CD4-positive, alpha-beta T cell treated with Interleukin-4 for 4 hours (primary cell): Measurements from ENCODE around the gene AGAP9.
"Not testable (repeated sequence)": the region's sequence is repeated elsewhere in the genome, so short reads cannot be mapped to it uniquely, and the experiment has no call there.

Experiments used
- DNase-seq: peaks from one replicate; pipeline ENCODE4 v3.0.0-alpha.2; 2020

Gene AGAP9

DNA sequence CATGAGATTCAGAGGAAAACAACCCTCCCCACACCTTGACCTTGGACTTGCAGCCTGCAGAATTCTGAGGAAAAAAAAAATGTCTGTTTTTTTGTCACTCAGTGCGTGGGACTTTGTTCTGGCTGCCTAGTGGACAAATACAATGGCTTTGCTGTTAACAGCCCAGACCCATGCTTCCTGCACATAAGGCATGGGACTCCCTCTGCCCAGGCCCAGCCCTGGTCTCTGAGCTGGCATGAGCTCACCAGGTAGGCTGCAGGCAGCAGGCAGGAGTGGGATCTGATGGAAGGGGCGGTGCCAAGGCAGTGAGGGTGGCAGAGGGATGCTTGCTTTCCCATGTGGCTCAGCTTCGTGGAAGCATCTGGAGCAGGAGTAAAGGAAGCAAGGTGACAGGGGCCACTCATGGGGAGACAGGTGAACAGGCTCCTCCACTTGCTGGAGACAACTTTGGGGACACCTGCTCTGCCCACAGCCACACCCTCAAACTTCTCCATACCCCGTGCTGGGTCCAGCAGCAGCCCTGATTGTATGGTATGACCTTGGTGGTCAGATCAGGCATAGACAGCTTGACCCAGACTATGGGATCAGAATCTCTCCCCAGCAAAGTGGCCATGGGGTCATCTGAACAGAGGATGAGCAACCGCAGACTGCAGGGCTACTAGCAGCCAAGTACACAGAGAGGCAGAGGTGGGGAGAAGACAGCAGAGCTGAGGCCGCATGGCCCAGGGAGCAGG, 66.5 kb downstream of the AGAP9 start:
- no peak for DNase-seq

GRCh38 chr10:47456079-47456785, 67.2 kb downstream of the AGAP9 start:
- DNase-seq = no peak

DNA sequence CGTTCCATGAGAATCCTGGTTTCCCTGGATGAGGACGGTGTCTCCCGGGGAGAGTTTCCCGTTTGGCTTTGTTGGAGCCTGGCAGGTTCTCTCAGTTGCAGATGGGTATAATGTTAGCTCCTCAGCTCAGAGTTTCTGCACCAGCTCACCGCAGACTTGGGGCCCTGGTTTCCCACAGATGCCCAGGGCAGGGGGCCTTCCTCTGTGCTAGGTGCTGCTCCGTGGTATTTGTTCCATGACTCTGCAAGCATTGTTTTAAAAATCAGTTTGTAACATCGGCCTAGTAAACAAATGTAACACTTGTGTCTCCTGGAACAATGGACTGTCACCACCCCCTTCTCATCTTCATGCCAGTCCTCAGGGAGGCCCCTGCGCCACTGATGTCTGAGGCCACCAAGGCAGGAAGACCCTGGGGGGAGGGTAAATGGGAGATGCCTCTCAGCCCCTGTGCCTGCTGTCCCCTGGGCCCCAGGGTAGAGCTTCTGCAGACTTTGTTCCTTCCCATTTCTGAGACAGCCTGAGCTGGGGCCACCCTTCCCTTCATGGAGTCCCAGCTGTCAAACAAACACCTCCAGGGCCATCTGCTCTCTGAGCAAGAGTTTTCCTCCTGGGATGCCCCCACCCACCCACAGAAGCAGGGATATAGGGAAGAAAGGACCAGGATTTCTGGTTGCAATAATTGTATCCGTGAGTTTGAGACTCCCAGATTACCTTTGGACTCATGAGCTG, 67.9 kb downstream of the AGAP9 start:
- DNase-seq = not testable (repeated sequence)

- no peak for DNase-seq
These were observed 68.7 kb downstream of the AGAP9 start for GRCh38 chr10:47454780-47455058.

- DNase-seq = no peak
These were observed 69.2 kb downstream of the AGAP9 start for GRCh38 chr10:47454008-47454779.

GRCh38 chr10:47453141-47454007, 70.1 kb downstream of the AGAP9 start:
- DNase-seq = no peak

DNA sequence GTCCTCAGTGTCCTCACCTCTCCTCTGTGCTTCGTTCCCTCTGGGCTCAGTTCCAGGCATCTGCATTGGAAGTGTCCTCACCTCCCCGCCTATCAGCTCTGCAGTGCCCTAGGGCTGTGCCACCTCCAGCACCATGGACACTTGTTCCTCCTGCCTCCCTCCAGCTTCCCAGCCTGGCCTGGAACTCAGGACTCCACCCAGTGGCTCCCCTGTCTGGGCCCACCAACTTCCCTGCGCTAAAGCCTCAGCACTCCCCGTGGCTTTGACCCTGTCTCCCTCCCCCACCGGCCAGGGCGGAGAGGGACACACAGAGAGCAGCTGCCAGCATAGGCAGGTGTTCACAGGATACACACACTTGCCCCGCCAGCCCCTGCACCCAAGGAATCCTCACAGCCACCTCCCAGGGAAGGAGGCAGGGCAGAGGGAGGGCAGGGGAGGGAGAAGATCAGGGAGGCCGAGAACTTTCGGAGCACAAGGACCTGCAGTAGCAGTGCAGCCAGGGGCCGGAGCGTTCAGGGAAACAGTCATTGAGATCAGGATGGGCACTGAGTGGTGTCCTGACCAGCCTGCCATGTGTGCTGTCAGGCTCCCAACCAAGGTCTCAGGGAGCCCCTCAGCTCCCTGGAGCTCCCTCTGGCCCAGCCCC, 70.8 kb downstream of the AGAP9 start:
- no peak for DNase-seq

DNA sequence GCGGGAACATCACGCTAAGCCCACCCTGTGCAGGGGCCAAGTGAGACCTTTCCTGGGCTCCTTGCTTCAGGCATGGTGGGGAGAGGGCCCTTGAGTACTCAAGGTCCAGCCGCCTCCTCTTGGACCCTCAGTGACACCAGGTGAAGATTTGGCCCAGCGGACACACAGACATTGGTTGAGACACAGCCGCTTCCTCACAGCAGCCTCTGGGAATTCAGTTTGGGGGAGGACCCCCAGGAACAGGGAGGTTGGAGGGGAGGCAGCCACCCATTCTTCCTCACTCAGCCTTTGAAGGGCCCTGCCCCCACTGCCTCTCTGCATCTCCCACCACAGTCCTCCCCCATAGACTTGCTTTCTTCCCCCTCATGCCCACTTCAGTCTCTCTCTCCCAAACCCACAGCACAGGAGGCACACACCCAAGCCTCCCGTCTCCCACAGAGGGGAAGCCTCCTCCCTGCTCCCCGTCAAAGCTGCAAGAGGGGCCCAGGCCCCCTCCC, 71.4 kb downstream of the AGAP9 start:
- no peak for DNase-seq
